Suprapubic skin (tissue), 3 donors: ENCODE results near the gene DLG1.

Source experiments
- POLR2AphosphoS5 ChIP-seq, 3 donors: sonication (generic); formaldehyde crosslinking; IDR thresholded peaks; one replicate each; pipeline ENCODE4 v1.6.1; 2017; ENCODE audit warnings: antibody characterized with exemption in 3 of 3
- TF ChIP-seq, protein P1 (sequence below), 2 donors: fragments of 200-600 bp in 1 of 2; fragments of 450-650 bp in 1 of 2; sonication (generic) in 1 of 2; IDR thresholded peaks; one replicate each; pipeline ENCODE4 v1.5.1; 2016 to 2019; ENCODE audit warnings: antibody characterized with exemption in 2 of 2, mild to moderate bottlenecking in 1 of 2, moderate library complexity in 1 of 2

DNA sequence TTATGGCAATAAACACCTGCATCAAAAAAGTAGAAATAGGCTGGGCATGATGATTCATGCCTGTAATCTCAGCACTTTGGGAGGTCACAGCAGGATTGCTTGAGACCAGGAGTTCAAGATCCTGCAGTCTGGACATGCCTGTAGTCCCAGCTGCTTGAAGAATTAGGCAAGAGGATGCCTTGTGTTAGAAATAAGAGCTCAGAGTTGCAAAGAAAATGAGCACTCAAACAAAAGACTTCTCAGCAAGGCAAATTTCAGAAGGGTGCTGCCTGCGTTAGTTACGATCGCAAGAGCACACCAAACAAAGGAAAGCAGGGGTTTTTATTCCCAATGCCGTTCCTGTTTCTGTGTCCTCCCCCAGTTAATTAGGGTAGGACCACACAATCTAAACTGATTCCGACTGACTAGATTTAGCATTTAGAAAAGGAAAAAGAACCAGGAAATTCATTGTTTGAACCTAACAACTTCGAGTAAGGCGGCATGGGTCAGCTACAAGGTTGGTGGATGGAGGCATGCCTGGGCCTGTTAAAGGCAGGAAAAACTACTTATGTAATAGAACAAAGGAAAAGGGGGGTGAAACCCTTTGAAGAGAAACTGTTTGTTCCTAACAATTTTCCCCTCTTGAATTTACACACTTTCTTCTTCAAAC is 55.5 kb downstream of the DLG1 start:
- TF ChIP-seq, protein P1, sequence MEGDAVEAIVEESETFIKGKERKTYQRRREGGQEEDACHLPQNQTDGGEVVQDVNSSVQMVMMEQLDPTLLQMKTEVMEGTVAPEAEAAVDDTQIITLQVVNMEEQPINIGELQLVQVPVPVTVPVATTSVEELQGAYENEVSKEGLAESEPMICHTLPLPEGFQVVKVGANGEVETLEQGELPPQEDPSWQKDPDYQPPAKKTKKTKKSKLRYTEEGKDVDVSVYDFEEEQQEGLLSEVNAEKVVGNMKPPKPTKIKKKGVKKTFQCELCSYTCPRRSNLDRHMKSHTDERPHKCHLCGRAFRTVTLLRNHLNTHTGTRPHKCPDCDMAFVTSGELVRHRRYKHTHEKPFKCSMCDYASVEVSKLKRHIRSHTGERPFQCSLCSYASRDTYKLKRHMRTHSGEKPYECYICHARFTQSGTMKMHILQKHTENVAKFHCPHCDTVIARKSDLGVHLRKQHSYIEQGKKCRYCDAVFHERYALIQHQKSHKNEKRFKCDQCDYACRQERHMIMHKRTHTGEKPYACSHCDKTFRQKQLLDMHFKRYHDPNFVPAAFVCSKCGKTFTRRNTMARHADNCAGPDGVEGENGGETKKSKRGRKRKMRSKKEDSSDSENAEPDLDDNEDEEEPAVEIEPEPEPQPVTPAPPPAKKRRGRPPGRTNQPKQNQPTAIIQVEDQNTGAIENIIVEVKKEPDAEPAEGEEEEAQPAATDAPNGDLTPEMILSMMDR (IDR thresholded peaks at IDR 0.05): no peak
- TF ChIP-seq POLR2AphosphoS5 (IDR thresholded peaks at IDR 0.05): no peak
